ENCODE measurements around the gene SUPT5H. TPM values are rescaled to one million over a fixed set of nuclear protein-coding genes. Genes with fewer than 3 reads are reported as not detected.

The SUPT5H gene
- polyA plus RNA-seq, 1 experiment, result 78.0 TPM

DNA sequence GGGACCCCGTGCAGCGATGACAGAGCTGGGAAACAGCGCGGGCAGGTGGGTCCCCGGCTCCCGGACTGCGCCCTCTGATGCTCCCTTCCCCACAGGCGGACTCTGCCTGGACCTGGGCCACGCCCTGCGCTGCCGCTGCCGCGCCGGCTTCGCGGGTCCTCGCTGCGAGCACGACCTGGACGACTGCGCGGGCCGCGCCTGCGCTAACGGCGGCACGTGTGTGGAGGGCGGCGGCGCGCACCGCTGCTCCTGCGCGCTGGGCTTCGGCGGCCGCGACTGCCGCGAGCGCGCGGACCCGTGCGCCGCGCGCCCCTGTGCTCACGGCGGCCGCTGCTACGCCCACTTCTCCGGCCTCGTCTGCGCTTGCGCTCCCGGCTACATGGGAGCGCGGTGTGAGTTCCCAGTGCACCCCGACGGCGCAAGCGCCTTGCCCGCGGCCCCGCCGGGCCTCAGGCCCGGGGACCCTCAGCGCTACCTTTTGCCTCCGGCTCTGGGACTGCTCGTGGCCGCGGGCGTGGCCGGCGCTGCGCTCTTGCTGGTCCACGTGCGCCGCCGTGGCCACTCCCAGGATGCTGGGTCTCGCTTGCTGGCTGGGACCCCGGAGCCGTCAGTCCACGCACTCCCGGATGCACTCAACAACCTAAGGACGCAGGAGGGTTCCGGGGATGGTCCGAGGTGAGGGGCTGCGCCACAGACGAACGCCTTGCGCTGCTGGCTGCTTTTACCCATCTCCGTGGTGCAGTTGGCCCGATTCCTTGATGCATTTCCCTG, 61.7 kb downstream of the SUPT5H start:
- no peak for DNase-seq (ENCODE audit: low read depth, low spot score)
- ChIA-PET POLR2A (interaction anchor here (1.0 to 1.2 kb wide), 2 partner anchors 62 to 71 kb away, joined by 4 read pairs; partner anchors contain the start of genes RPS16 and SUPT5H), CTCF (no interaction called here)
- Histone ChIP-seq H3K9me3 (ENCODE audit: control insufficient read depth, insufficient read depth, low read length) (peaks cover 5% of the 10 kb centered on the region; the same call in 1 of the 2 replicates), H3K27ac (ENCODE audit: low read depth, low read length) (no peak overlapping the region), H3K4me3 (ENCODE audit: low read depth, low read length) (peak overlapping the region; percentile 60), H3K27me3 (ENCODE audit: control insufficient read depth, insufficient read depth, low read length) (peaks cover 24% of the 10 kb centered on the region)
- no peak for TF ChIP-seq CTCF (IDR thresholded peaks at IDR 0.05; ENCODE audit: low read depth, low read length)

DNA sequence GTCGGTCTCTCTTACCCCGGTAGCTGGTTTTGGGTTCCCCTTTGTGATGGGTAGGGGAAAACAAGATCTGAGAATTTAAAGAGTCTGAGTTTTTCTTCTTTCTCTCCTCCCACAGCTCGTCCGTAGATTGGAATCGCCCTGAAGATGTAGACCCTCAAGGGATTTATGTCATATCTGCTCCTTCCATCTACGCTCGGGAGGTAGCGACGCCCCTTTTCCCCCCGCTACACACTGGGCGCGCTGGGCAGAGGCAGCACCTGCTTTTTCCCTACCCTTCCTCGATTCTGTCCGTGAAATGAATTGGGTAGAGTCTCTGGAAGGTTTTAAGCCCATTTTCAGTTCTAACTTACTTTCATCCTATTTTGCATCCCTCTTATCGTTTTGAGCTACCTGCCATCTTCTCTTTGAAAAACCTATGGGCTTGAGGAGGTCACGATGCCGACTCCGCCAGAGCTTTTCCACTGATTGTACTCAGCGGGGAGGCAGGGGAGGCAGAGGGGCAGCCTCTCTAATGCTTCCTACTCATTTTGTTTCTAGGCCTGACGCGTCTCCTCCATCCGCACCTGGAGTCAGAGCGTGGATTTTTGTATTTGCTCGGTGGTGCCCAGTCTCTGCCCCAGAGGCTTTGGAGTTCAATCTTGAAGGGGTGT, 62.5 kb downstream of the SUPT5H start:
- Histone ChIP-seq H3K9me3 (ENCODE audit: control insufficient read depth, insufficient read depth, low read length) (peaks cover 5% of the 10 kb centered on the region; the same call in 1 of the 2 replicates), H3K27me3 (ENCODE audit: control insufficient read depth, insufficient read depth, low read length) (peaks cover 24% of the 10 kb centered on the region), H3K27ac (ENCODE audit: low read depth, low read length) (no peak overlapping the region), H3K4me3 (ENCODE audit: low read depth, low read length) (peak overlapping the region; percentile 60)
- POLR2A ChIA-PET, result interaction anchor here (1.0 to 1.2 kb wide), 2 partner anchors 63 to 72 kb away, joined by 4 read pairs; partner anchors contain the start of genes RPS16 and SUPT5H
- no peak for DNase-seq (ENCODE audit: low read depth, low spot score)
- CTCF ChIA-PET, result no interaction called here
- no peak for TF ChIP-seq CTCF (IDR thresholded peaks at IDR 0.05; ENCODE audit: low read depth, low read length)

GRCh38 chr19:39508629-39509028, 63.2 kb downstream of the SUPT5H start:
- Histone ChIP-seq H3K9me3 (ENCODE audit: control insufficient read depth, insufficient read depth, low read length) (peaks cover 2% of the 10 kb centered on the region; the same call in 1 of the 2 replicates), H3K27ac (ENCODE audit: low read depth, low read length) (no peak overlapping the region), H3K27me3 (ENCODE audit: control insufficient read depth, insufficient read depth, low read length) (peaks cover 28% of the 10 kb centered on the region), H3K4me3 (ENCODE audit: low read depth, low read length) (no peak overlapping the region)
- DNase-seq (ENCODE audit: low read depth, low spot score), result no peak
- ChIA-PET POLR2A (no interaction called here), CTCF (no interaction called here)
- TF ChIP-seq CTCF (IDR thresholded peaks at IDR 0.05; ENCODE audit: low read depth, low read length), result no peak

GRCh38 chr19:39509233-39509632, 63.9 kb downstream of the SUPT5H start:
- no peak for DNase-seq (ENCODE audit: low read depth, low spot score)
- ChIA-PET POLR2A (no interaction called here), CTCF (no interaction called here)
- Histone ChIP-seq H3K4me3 (ENCODE audit: low read depth, low read length) (no peak overlapping the region), H3K27ac (ENCODE audit: low read depth, low read length) (no peak overlapping the region), H3K9me3 (ENCODE audit: control insufficient read depth, insufficient read depth, low read length) (peaks cover 2% of the 10 kb centered on the region; the same call in 1 of the 2 replicates), H3K27me3 (ENCODE audit: control insufficient read depth, insufficient read depth, low read length) (peaks cover 32% of the 10 kb centered on the region)
- no peak for TF ChIP-seq CTCF (IDR thresholded peaks at IDR 0.05; ENCODE audit: low read depth, low read length)

GRCh38 chr19:39512988-39513387, 67.6 kb downstream of the SUPT5H start:
- TF ChIP-seq CTCF (IDR thresholded peaks at IDR 0.05; ENCODE audit: low read depth, low read length), result no peak
- POLR2A ChIA-PET, result no interaction called here

More at GRCh38 chr19:39512988-39513387, 67.6 kb downstream of the SUPT5H start:
- Histone ChIP-seq H3K4me3 (ENCODE audit: low read depth, low read length) (no peak overlapping the region), H3K27ac (ENCODE audit: low read depth, low read length) (no peak overlapping the region), H3K27me3 (ENCODE audit: control insufficient read depth, insufficient read depth, low read length) (peaks cover 48% of the 10 kb centered on the region), H3K9me3 (ENCODE audit: control insufficient read depth, insufficient read depth, low read length) (no peaks in the 10 kb centered on the region; the same call in 1 of the 2 replicates)
- no peak for DNase-seq (ENCODE audit: low read depth, low spot score)
- CTCF ChIA-PET, result interaction anchor here (0.7 to 1.4 kb wide), 2 partner anchors 27 to 551 kb away, joined by 4 read pairs; partner anchors contain the start of gene EID2

Measured in AG04450 (cell line).